GM06990 (cell line): Measurements from ENCODE around the gene PEX5L.

Experiments
- DNase-seq: peaks from one replicate; pipeline ENCODE4 v3.0.0-alpha.2; 2011; ENCODE audit not compliant: insufficient read length; ENCODE audit errors: extremely low read depth
- H3K27me3 ChIP-seq: replicated peaks from 2 replicates; pipeline ENCODE4 v1.6.0; 2011; ENCODE audit warnings: low read length; ENCODE audit not compliant: control insufficient read depth, insufficient read depth
- H3K36me3 ChIP-seq: 2 replicates; pipeline ENCODE4 v1.5.1; 2011; ENCODE audit warnings: low read length; ENCODE audit not compliant: control insufficient read depth, insufficient read depth
- H3K4me3 ChIP-seq: replicated peaks from 2 replicates; pipeline ENCODE4 v1.5.1; 2011; ENCODE audit warnings: low read depth, mild to moderate bottlenecking, control low read depth, low read length
- CTCF ChIP-seq: IDR thresholded peaks from 2 replicates; pipeline ENCODE4 v1.5.1; 2011; ENCODE audit warnings: low read length, control low read depth, mild to moderate bottlenecking, inconsistent platforms; ENCODE audit not compliant: insufficient read depth, poor library complexity, severe bottlenecking

Gene PEX5L

DNA sequence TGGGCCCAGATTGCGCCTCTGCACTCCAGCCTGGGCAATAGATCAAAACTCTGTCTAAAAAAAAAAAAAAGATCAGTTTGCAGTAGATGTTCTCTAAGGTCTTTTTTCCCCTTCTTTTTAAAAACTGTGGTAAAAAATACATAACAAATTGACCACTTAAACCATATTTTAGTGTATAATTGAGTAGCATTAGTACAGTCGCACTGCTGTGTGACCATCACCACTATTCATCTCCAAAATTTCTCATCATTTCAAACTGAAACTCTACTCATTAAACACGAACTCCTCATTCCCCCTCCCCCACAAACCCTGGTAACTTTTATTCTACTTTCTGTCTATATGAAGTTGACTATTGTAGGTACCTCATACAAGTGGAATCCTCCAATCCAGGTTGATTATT is 160.3 kb downstream of the PEX5L start:
- Histone ChIP-seq H3K4me3 (no peak overlapping the region), H3K36me3 (no peaks in the 10 kb centered on the region), H3K27me3 (no peaks in the 10 kb centered on the region)
- DNase-seq, result no peak
- TF ChIP-seq CTCF, result no peak

- no peak for DNase-seq
- Histone ChIP-seq H3K27me3 (no peaks in the 10 kb centered on the region), H3K4me3 (no peak overlapping the region), H3K36me3 (no peaks in the 10 kb centered on the region)
- peak; percentile 25 for TF ChIP-seq CTCF
Measured at GRCh38 chr3:179872842-179873241, 163.9 kb downstream of the PEX5L start.

- no peak for DNase-seq
- Histone ChIP-seq H3K36me3 (no peaks in the 10 kb centered on the region), H3K4me3 (no peak overlapping the region), H3K27me3 (no peaks in the 10 kb centered on the region)
- TF ChIP-seq CTCF, result no peak
Measured at GRCh38 chr3:179871782-179872181, 165.0 kb downstream of the PEX5L start.

GRCh38 chr3:179868715-179869114 is 168.0 kb downstream of the PEX5L start:
- no peak for DNase-seq
- Histone ChIP-seq H3K27me3 (no peaks in the 10 kb centered on the region), H3K36me3 (no peaks in the 10 kb centered on the region), H3K4me3 (no peak overlapping the region)
- no peak for TF ChIP-seq CTCF

DNA sequence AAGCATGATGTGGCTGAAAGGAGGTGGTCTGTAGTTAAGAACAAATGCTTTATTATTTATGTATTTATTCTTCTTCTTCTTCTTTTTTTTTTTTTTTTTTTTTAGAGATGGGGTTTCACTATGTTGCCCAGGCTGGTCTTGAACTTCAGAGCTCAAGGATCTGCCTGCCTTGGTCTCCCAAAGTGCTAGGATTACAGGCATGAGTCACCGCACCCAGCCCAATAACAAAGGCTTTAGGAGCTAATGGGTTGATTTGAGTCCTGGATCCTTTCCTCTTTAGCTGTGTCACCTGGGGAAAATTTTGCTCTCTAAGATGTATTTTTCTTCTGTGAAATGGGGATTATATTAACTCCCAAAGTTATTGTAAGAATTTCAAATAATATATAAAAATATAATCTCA is 168.8 kb downstream of the PEX5L start:
- H3K27me3 ChIP-seq, result no peaks in the 10 kb centered on the region
- no peak for TF ChIP-seq CTCF
- no peaks in the 10 kb centered on the region for H3K36me3 ChIP-seq
- H3K4me3 ChIP-seq, result no peak overlapping the region
- DNase-seq, result no peak

GRCh38 chr3:179865861-179866505 is 170.8 kb downstream of the PEX5L start:
- TF ChIP-seq CTCF, result no peak
- H3K36me3 ChIP-seq, result no peaks in the 10 kb centered on the region
- no peak for DNase-seq
- no peak overlapping the region for H3K4me3 ChIP-seq
- H3K27me3 ChIP-seq, result no peaks in the 10 kb centered on the region
